Muscle of leg (tissue), 11 donors: ENCODE data around the gene MEIS1. TPM values are rescaled to one million over a fixed set of nuclear protein-coding genes. Genes with fewer than 3 reads are reported as not detected.
A peak's percentile ranks its signal among the peaks of the same experiment; 100 is the strongest.

ENCODE experiments used
- DNase-seq: peaks from one replicate; pipeline ENCODE4 v3.0.0; 2013
- H3K27ac ChIP-seq: one replicate; pipeline ENCODE4 v1.5.1; 2013; ENCODE audit warnings: mild to moderate bottlenecking, low read length, control low read depth
- H3K27me3 ChIP-seq: one replicate; pipeline ENCODE4 v1.6.1; 2013; ENCODE audit warnings: low read length; ENCODE audit not compliant: control insufficient read depth, insufficient read depth
- H3K36me3 ChIP-seq: one replicate; pipeline ENCODE4 v1.6.1; 2013; ENCODE audit warnings: low read length; ENCODE audit not compliant: control insufficient read depth, insufficient read depth
- H3K4me1 ChIP-seq: one replicate; pipeline ENCODE4 v1.6.1; 2013; ENCODE audit warnings: low read length; ENCODE audit not compliant: control insufficient read depth, insufficient read depth
- H3K4me3 ChIP-seq: one replicate; pipeline ENCODE4 v1.5.1; 2013; ENCODE audit warnings: low read length, control low read depth
- H3K9me3 ChIP-seq: replicated peaks from 2 replicates; pipeline ENCODE4 v1.6.1; 2013; ENCODE audit warnings: low read depth, low read length; ENCODE audit not compliant: control insufficient read depth
- WGBS: methylation state at CpG from one replicate; pipeline ENCODE4 v1.1.5; 2013; ENCODE audit warnings: missing lambda C conversion rate; ENCODE audit not compliant: insufficient coverage; 5-methylcytosine and 5-hydroxymethylcytosine counted together
- polyA plus RNA-seq, 8 donors: library from polyadenylated mRNA; unstranded; fragments of 120-200 nt; gene quantifications; one replicate each; pipeline versions ENCODE4 v1.2.1 to v1.2.3, GENCODE V29; 2013; ENCODE audit warnings: inconsistent platforms in 1 of 8, low replicate concordance in 1 of 8; ENCODE audit not compliant: insufficient read length in 8 of 8, insufficient read depth in 1 of 8
- total RNA-seq: library from RNA; stranded (reverse); fragments of 120-200 nt; gene quantifications from one replicate; pipeline ENCODE4 v1.2.4, GENCODE V29; 2013

MEIS1 gene
- total and polyA plus RNA-seq, 9 donors = 4.5 to 14.5 (median 11.0) TPM

DNA sequence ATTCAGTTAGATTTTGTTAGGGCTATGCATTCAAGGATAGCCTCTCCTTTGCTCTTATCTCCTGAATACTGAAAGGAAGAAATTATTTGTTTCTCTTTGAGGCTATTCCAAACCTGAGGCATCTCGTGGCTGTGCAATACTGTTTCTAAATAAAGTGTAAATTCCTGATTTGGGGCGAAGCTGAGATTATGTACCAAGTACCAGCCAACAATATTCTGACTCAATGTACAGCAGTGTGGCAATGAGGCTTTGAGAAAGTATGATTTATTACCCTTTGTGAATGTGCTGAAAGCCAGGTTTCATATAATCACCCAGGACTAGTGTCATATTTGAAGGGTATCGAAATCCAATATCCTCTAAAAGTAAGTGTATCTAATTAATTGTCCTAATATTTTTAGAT is 113.5 kb downstream of the MEIS1 start:
- no peak for DNase-seq
- H3K27ac ChIP-seq = no peak overlapping the region
- H3K4me3 ChIP-seq = no peak overlapping the region
- no peaks in the 10 kb centered on the region for H3K27me3 ChIP-seq
- H3K9me3 ChIP-seq = no peaks in the 10 kb centered on the region
- no CpG with 5 or more reads among the region's 3 CpGs for WGBS
- no peaks in the 10 kb centered on the region for H3K4me1 ChIP-seq
- H3K36me3 ChIP-seq = no peaks in the 10 kb centered on the region

DNA sequence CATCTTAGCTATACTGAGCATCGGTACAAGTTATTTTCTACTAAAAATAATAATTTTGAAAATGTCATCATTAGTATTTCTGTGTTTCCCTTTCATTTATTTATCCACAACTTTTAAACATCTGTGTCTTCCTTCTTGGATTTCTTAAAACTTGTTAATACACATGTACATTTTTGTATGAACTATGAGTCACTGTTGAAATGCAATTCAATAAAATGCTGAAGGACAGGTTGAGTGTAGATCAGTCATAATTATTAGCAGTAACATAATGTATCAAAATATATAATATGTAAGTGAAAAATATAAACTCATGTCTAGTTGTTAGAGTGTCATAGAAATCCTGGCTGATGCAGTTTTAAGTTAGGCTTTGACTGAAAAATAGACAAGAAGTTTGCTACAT is 115.9 kb downstream of the MEIS1 start:
- no peaks in the 10 kb centered on the region for H3K27me3 ChIP-seq
- no peaks in the 10 kb centered on the region for H3K4me1 ChIP-seq
- H3K36me3 ChIP-seq = no peaks in the 10 kb centered on the region
- H3K9me3 ChIP-seq = no peaks in the 10 kb centered on the region
- no peak overlapping the region for H3K4me3 ChIP-seq
- H3K27ac ChIP-seq = no peak overlapping the region
- no CpG with 5 or more reads among the region's 1 CpG for WGBS
- DNase-seq = no peak

DNA sequence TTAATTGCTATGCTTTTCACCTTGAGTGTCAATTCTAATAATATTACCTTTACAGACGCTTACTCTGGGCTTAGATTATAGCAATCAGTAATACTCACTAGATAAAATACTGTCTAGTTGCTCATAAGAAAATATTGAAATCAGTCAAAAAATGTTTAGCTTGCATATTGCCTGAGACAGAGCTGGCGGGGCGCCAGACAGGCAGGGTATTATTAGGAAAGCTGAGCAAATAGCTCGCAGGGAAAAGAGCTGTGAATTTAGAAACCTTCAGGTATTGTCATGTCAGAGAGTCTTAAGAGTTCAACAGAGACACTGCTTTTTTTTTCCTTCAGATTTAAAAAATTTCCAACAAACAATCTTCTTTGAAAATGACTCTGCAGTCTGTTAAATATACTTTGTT is 118.4 kb downstream of the MEIS1 start:
- H3K27me3 ChIP-seq = no peaks in the 10 kb centered on the region
- H3K4me3 ChIP-seq = no peak overlapping the region
- no peaks in the 10 kb centered on the region for H3K36me3 ChIP-seq
- H3K9me3 ChIP-seq = no peaks in the 10 kb centered on the region
- WGBS = 71% methylated on average over 2 of the region's 4 CpGs
- H3K27ac ChIP-seq = no peak overlapping the region
- DNase-seq = peak; percentile 48
- H3K4me1 ChIP-seq = no peaks in the 10 kb centered on the region

DNA sequence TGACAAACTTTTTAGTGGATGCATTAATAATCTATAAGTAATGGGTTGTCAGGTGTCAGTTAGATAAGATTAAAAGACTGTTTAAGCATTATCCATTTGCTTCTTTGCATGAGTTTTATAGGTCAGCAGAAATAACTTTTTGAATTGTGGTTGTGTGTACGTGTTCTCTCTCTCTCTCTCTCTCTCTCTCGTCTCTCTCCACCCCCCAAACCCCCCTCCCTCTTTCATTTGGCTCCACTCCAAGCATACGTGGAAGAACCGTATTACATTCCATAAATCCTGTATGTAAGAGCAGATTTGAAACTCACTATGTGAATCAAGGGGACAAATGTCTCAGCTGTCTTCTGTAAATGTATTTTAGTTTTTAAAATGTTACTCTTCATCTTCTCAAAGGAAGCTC is 120.2 kb downstream of the MEIS1 start:
- H3K9me3 ChIP-seq = no peaks in the 10 kb centered on the region
- H3K27me3 ChIP-seq = no peaks in the 10 kb centered on the region
- no peaks in the 10 kb centered on the region for H3K4me1 ChIP-seq
- H3K27ac ChIP-seq = peak overlapping the region; percentile 89
- H3K36me3 ChIP-seq = no peaks in the 10 kb centered on the region
- peak; percentile 77 for DNase-seq
- no CpG with 5 or more reads among the region's 4 CpGs for WGBS
- H3K4me3 ChIP-seq = peak overlapping the region; percentile 45

DNA sequence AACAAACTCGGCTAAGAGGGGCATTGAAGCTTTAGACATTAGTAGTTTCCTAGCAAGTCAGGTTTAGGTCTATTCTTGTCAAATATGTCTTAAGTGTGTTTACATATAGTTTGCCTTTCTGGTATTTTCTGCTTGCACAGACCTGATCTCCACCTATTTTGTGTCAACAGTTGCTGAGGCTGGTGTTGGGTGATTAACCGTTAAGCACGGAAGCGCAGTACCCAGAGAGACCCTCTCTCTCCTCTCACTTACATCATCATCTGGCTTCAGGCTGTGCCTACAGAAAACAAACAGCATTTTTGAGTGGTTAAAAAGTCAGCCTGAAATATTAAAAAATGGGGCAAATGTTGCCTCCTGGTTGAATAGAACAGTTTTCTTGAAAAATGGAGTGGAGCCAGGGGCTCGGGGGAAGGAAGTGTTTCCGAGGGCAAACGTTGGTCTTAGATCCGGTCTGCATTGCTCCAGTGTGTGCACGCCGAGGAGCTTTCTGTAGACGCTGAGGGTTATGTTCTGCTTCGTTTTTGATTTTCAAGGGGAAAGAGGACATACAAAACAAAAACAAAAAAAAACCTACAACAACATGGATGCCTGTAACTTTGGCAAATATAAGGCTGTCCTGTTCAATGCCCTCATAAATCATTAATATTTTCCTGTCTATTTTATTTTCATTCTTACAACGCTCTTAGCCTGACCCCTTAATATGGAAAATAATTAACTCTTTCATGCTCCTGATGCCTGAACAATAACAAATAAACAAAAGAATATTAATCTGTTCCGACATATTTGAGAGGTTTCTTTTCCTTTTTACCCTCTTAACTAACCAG is 120.8 kb downstream of the MEIS1 start:
- peak overlapping the region; percentile 89 for H3K27ac ChIP-seq
- H3K36me3 ChIP-seq = no peaks in the 10 kb centered on the region
- 0% methylated on average over 1 of the region's 14 CpGs for WGBS
- H3K4me1 ChIP-seq = no peaks in the 10 kb centered on the region
- H3K27me3 ChIP-seq = no peaks in the 10 kb centered on the region
- peak overlapping the region; percentile 45 for H3K4me3 ChIP-seq
- DNase-seq = peak; percentile 78
- no peaks in the 10 kb centered on the region for H3K9me3 ChIP-seq

DNA sequence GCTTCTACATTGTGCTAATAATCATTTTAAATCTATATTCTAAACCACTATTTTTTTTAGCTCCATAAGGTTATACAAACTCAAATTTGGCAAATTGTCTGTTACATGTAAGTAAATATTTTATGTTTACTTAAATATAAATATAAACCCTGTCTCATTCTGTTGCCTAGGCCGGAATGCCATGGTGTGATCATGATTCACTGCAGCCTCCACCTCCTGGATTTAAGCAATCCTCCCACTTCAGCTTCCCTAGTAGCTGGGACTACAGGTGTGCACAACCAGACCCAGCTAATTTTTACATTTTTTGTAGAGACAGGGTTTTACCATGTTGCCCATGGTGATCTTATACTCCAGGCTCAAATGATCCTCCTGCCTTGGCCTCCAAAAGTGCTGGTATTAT is 124.7 kb downstream of the MEIS1 start:
- no peak overlapping the region for H3K4me3 ChIP-seq
- DNase-seq = no peak
- H3K36me3 ChIP-seq = no peaks in the 10 kb centered on the region
- no peaks in the 10 kb centered on the region for H3K4me1 ChIP-seq
- WGBS = no CpG with 5 or more reads among the region's 1 CpG
- no peak overlapping the region for H3K27ac ChIP-seq
- H3K27me3 ChIP-seq = no peaks in the 10 kb centered on the region
- no peaks in the 10 kb centered on the region for H3K9me3 ChIP-seq

DNA sequence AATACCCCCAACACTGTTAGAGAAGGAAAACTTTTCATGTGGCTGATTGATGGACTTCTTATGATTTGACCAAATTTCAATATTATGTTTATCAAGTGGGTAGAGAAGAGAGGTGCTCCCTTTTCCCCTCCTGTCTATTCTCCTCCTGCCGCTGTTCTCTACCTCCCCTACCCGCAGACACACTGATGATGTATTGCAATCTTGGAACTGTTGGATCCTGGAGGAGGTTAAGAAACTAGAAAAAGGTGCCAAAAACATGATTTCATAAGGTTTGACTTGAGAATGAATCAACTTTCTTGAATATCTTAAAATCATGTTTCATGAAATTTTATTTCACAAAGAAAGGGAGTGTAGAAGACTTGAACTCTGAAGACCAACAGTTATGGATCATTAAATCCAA is 125.8 kb downstream of the MEIS1 start:
- no peak overlapping the region for H3K4me3 ChIP-seq
- no peak for DNase-seq
- H3K27me3 ChIP-seq = no peaks in the 10 kb centered on the region
- no CpG with 5 or more reads among the region's 2 CpGs for WGBS
- H3K4me1 ChIP-seq = no peaks in the 10 kb centered on the region
- H3K9me3 ChIP-seq = no peaks in the 10 kb centered on the region
- H3K36me3 ChIP-seq = no peaks in the 10 kb centered on the region
- H3K27ac ChIP-seq = no peak overlapping the region

DNA sequence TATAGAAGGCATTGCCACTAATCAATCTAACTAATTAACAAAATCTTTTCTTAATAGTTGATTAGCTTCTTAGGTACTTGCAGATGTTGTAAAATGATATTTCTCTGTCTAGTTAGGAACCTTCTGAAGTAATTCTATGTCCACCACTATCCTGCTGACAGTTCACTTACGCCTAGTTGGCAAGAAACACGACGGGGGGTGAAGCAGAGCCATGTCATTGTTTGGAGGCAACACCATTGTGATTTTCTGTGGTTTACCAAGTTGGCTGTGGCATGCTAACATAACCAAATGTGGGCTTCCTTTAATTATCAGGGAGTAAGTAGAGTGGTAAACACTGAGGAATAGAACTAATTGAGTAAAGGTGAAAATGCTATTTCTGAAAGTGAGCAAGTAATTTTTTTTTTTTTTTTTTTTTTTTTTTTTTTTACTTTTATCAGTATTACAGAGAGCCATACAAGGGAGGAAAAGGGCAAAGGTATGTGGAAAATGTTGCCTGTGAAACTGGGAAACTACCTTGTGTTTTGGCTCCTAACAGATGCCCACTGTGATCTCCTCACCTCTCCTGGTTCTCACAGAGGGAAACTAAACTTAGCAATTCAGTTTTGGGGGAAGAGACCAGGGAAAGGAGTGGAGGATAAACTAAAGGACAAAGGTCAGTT is 126.8 kb downstream of the MEIS1 start:
- no peaks in the 10 kb centered on the region for H3K36me3 ChIP-seq
- H3K9me3 ChIP-seq = no peaks in the 10 kb centered on the region
- DNase-seq = no peak
- H3K27me3 ChIP-seq = no peaks in the 10 kb centered on the region
- WGBS = no CpG with 5 or more reads among the region's 3 CpGs
- H3K27ac ChIP-seq = no peak overlapping the region
- no peak overlapping the region for H3K4me3 ChIP-seq
- no peaks in the 10 kb centered on the region for H3K4me1 ChIP-seq

DNA sequence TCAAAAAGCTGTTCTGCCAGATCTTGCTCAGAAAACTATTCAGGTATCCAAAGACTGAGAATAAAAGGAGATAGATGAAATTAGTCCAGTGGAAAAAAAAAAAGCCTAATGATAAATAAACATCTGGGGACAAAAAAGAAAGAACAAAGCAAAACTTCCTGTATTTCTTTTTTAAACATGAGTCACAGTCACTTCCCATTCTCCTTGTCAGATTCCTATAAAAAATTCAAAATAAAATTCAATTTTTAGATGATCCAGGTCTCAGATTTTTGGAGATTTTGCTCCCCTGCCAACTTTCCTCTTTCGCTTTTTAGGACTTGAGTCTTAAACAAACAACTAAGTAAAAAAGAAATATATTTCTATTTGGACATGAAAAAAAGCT is 127.4 kb downstream of the MEIS1 start:
- Histone ChIP-seq H3K27ac (no peak overlapping the region), H3K4me1 (no peaks in the 10 kb centered on the region)
- no CpG with 5 or more reads among the region's 1 CpG for WGBS

DNA sequence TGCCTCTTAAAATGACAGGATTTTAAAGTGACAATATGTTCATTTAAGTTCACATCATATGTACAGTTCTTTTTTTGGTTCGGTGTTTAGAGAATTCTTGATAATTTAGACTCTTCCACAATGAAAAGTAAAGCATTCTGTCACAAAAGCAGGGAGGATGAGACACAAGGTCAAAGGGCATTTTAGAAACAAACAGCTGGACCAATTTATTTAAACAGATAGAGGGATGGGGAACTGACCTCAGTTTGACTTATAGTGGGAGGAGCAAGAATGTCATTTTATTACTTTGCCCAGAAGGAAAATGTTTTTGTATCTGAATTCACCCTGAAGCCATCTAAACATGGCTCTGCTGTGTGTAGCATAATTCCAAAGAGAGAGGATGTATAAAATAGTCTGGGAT is 128.5 kb downstream of the MEIS1 start:
- Histone ChIP-seq H3K36me3 (peaks cover under 1% of the 10 kb centered on the region), H3K4me3 (no peak overlapping the region), H3K27ac (no peak overlapping the region), H3K27me3 (no peaks in the 10 kb centered on the region), H3K4me1 (no peaks in the 10 kb centered on the region), H3K9me3 (no peaks in the 10 kb centered on the region)
- WGBS = no CpG with 5 or more reads among the region's 1 CpG
- no peak for DNase-seq

More for the DNA sequence above, 127.4 kb downstream of the MEIS1 start:
- DNase-seq = no peak
- Histone ChIP-seq H3K36me3 (no peaks in the 10 kb centered on the region), H3K4me3 (no peak overlapping the region), H3K9me3 (no peaks in the 10 kb centered on the region), H3K27me3 (no peaks in the 10 kb centered on the region)
